ENCODE measurements around the gene COQ5. TPM values are rescaled to one million over a fixed set of nuclear protein-coding genes. Genes with fewer than 3 reads are reported as not detected.

Gene COQ5
- total RNA-seq, 1 experiment from 2014 or later, result 41.2 TPM

- Histone ChIP-seq H3K79me2 (ENCODE audit: low read length) (peaks cover 44% of the 10 kb centered on the region), H3K4me2 (ENCODE audit: low read length) (no peak overlapping the region), H2AFZ (ENCODE audit: low read length) (no peak overlapping the region), H3F3A (ENCODE audit: low read length, unreplicated experiment) (no peaks in the 10 kb centered on the region), H3K9me2 (replicated peaks; ENCODE audit: low read length) (no peaks in the 10 kb centered on the region), H3K9me3 (ENCODE audit: low read length) (no peaks in the 10 kb centered on the region), H4K20me1 (ENCODE audit: low read length) (peaks cover 45% of the 10 kb centered on the region), H3K27me3 (ENCODE audit: low read length) (no peaks in the 10 kb centered on the region), H3K27ac (ENCODE audit: low read length) (no peak overlapping the region), H3K4me1 (ENCODE audit: insufficient read depth, low read length) (no peaks in the 10 kb centered on the region), H3K9ac (ENCODE audit: low read length) (no peak overlapping the region), H3K4me3 (ENCODE audit: low read length) (no peak overlapping the region), H3K36me3 (ENCODE audit: low read depth, low read length) (peaks cover 72% of the 10 kb centered on the region)
- POLR2A ChIA-PET (ENCODE audit: unreplicated experiment), result no interaction called here
- CTCF ChIA-PET, result no interaction called here
- ATAC-seq (no peak), DNase-seq (no peak)
- no TSS peak for BruUV-seq (replicated peaks)
- intact Hi-C loops (cut with micrococcal nuclease), result no loop called here
- TF ChIP-seq EZH2phosphoT487 (IDR thresholded peaks at IDR 0.05; ENCODE audit: borderline replicate concordance, low read length) (no peak), CTCF (conservative IDR thresholded peaks at IDR 0.05; ENCODE audit: low read depth, low read length) (no peak), EZH2 (IDR thresholded peaks at IDR 0.05; ENCODE audit: low read length, unreplicated experiment) (no peak)
These were observed 66.8 kb downstream of the COQ5 start for GRCh38 chr12:120462099-120462640.

GRCh38 chr12:120460157-120460556, 68.8 kb downstream of the COQ5 start:
- TSS peak; percentile 13 for BruUV-seq (replicated peaks)
- Histone ChIP-seq H3K4me3 (ENCODE audit: low read length) (no peak overlapping the region), H3K9me2 (replicated peaks; ENCODE audit: low read length) (no peaks in the 10 kb centered on the region), H3K9ac (ENCODE audit: low read length) (no peak overlapping the region), H2AFZ (ENCODE audit: low read length) (no peak overlapping the region), H3K9me3 (ENCODE audit: low read length) (no peaks in the 10 kb centered on the region), H3K4me1 (ENCODE audit: insufficient read depth, low read length) (no peaks in the 10 kb centered on the region), H3K4me2 (ENCODE audit: low read length) (no peak overlapping the region), H4K20me1 (ENCODE audit: low read length) (peaks cover 30% of the 10 kb centered on the region), H3F3A (ENCODE audit: low read length, unreplicated experiment) (no peaks in the 10 kb centered on the region), H3K79me2 (ENCODE audit: low read length) (peaks cover 24% of the 10 kb centered on the region), H3K27ac (ENCODE audit: low read length) (no peak overlapping the region), H3K27me3 (ENCODE audit: low read length) (no peaks in the 10 kb centered on the region), H3K36me3 (ENCODE audit: low read depth, low read length) (peaks cover 73% of the 10 kb centered on the region)
- ChIA-PET CTCF (no interaction called here), POLR2A (ENCODE audit: unreplicated experiment) (no interaction called here)
- DNase-seq (no peak), ATAC-seq (no peak)
- TF ChIP-seq EZH2 (IDR thresholded peaks at IDR 0.05; ENCODE audit: low read length, unreplicated experiment) (no peak), EZH2phosphoT487 (IDR thresholded peaks at IDR 0.05; ENCODE audit: borderline replicate concordance, low read length) (no peak), CTCF (conservative IDR thresholded peaks at IDR 0.05; ENCODE audit: low read depth, low read length) (no peak)
- intact Hi-C loops (cut with micrococcal nuclease), result no loop called here

GRCh38 chr12:120457133-120457532, 71.8 kb downstream of the COQ5 start:
- H3K9me2 ChIP-seq (replicated peaks; ENCODE audit: low read length), result no peaks in the 10 kb centered on the region
- DNase-seq (peak; percentile 23), ATAC-seq (no peak)
- H3K4me3 ChIP-seq (ENCODE audit: low read length), result no peak overlapping the region
- intact Hi-C loops (cut with micrococcal nuclease), result no loop called here
- H3K36me3 ChIP-seq (ENCODE audit: low read depth, low read length), result peaks cover 69% of the 10 kb centered on the region
- peaks cover 26% of the 10 kb centered on the region for H4K20me1 ChIP-seq (ENCODE audit: low read length)
- H3K9me3 ChIP-seq (ENCODE audit: low read length), result no peaks in the 10 kb centered on the region
- no peak overlapping the region for H3K4me2 ChIP-seq (ENCODE audit: low read length)
- TF ChIP-seq EZH2 (IDR thresholded peaks at IDR 0.05; ENCODE audit: low read length, unreplicated experiment) (no peak), CTCF (conservative IDR thresholded peaks at IDR 0.05; ENCODE audit: low read depth, low read length) (peak; percentile 65)
- peaks cover 4% of the 10 kb centered on the region for H3F3A ChIP-seq (ENCODE audit: low read length, unreplicated experiment)
- H3K27me3 ChIP-seq (ENCODE audit: low read length), result no peaks in the 10 kb centered on the region
- H2AFZ ChIP-seq (ENCODE audit: low read length), result no peak overlapping the region
- no peaks in the 10 kb centered on the region for H3K4me1 ChIP-seq (ENCODE audit: insufficient read depth, low read length)
- ChIA-PET CTCF (no interaction called here), POLR2A (ENCODE audit: unreplicated experiment) (no interaction called here)
- H3K9ac ChIP-seq (ENCODE audit: low read length), result no peak overlapping the region
- H3K79me2 ChIP-seq (ENCODE audit: low read length), result peaks cover 9% of the 10 kb centered on the region
- no TSS peak for BruUV-seq (replicated peaks)
- H3K27ac ChIP-seq (ENCODE audit: low read length), result no peak overlapping the region

All from PC-3 (cell line).